ENCODE measurements around the gene FKBP4.

FKBP4 gene

GRCh38 chr12:2813214-2814185, 18.7 kb downstream of the FKBP4 start:
- peak; percentile 36 for DNase-seq

DNA sequence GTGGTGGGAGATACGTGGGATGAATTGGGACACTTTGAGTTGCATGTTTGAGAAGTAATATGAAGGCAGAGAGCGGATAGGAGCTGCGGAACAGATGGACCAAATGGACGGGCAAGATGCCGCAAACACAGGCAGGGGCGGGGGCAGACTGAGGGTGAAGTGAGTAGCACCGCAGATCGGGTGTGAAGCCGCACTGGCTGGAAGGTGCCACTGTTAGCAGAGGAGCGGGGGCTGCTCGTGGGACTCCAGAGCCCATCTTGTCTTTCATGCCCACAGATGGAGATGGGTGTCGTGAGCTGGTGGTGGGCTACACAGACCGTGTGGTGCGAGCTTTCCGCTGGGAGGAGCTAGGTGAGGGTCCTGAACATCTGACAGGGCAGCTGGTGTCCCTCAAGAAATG, 25.0 kb downstream of the FKBP4 start:
- DNase-seq: no peak

GRCh38 chr12:2820432-2820831, 25.7 kb downstream of the FKBP4 start:
- DNase-seq: no peak

DNA sequence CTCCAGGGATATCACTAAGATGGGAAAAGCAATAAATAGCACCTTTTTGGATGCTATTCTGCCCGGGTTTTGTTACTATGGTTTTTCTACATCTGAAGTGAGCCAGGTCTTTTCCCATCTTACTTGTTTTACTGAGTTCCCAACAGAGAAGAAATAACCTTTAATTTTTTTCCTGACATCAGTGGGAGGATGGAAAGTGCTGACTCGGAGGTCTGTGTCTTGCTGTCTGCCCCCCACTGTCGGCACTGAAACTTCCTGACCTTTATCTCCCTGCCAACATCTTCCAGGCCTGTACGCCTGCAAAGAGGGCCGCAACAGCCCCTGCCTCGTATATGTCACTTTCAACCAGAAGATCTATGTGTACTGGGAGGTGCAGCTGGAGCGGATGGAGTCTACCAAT, 28.7 kb downstream of the FKBP4 start:
- no peak for DNase-seq

DNA sequence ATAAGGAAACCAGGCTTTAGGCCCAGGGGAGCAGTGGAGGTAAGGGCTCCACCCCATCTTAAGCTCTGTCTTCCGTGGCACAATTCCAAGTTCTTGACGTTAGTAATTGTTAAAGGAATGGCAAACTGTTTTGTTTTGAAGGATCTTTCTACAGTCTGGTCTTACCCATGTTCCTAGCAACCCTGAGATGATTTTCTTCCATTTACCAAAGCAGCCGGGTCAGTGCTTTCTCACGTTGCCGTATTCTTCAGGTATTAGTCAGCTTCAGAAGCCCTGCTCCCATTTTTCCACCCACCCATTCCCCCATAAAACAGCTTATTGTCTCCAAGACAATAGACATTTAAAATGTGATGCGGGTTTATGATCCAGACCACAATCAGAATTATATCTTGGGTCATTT, 29.8 kb downstream of the FKBP4 start:
- DNase-seq: no peak

DNA sequence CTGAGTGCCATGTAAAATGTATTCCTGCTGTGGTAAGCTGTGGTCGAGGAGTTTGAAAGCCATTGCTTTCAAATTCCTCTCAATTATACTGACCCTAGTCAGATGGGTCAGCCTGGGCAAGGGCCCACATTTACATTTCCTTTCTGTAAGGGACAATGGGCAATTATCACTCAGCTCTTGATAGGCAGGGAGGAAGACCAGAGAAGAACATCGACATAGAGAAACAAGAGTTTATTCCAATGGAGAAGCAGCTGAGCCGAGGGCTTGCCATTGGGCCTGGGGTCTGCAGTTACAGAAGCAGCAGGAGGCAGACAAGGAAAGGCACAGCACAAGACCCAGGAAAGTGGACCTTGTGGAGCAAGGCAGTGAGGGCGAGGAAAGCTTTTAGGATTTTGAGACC, 30.4 kb downstream of the FKBP4 start:
- no peak for DNase-seq

GRCh38 chr12:2826036-2826435, 31.3 kb downstream of the FKBP4 start:
- DNase-seq: no peak

GRCh38 chr12:2826721-2827515, 32.1 kb downstream of the FKBP4 start:
- no peak for DNase-seq

DNA sequence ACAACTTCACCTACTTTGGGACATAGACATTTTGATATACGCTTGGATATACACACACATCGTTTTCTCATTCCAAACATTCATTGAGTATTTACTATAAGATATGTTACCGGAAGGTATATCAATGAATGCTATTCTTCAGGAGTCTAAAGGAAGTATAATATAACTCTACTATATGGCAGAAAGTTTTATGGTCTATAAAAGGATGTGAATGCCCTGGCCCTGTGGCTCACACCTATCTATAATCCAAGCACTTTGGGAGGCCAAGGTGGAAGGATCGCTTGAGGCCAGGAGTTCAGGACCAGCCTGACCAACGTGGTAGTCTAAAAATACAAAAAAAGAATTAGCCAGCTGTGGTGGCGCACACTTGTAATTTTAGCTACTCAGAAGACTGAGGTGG, 34.5 kb downstream of the FKBP4 start:
- DNase-seq: no peak

DNA sequence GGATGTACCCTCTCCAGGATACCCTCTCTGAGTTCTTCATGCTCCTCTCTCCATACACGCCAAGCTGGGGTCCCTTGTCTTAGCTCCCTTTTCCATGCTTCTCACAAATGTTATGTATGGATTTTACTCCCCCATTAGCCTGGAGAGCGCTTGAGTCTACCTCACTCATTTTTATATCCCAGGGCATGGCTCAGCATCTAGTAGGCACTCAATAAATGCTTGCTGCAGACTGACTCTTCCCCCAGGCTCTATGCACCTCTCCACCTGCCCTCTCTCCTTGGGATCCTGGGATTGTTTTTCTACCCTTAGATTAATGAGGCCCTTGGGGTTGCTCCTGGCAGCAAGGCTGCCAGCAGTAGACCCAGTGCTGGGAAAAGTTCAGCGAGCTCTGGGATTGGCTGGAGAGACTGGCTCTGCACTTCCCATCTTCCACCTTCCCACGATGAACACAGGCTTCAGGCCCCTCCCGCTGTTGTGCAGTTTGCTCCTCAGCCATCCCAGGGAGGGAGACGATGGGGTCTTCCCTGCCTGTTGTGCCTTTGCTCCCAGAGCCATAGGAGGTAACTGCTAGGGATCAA, 37.9 kb downstream of the FKBP4 start:
- no peak for DNase-seq

DNA sequence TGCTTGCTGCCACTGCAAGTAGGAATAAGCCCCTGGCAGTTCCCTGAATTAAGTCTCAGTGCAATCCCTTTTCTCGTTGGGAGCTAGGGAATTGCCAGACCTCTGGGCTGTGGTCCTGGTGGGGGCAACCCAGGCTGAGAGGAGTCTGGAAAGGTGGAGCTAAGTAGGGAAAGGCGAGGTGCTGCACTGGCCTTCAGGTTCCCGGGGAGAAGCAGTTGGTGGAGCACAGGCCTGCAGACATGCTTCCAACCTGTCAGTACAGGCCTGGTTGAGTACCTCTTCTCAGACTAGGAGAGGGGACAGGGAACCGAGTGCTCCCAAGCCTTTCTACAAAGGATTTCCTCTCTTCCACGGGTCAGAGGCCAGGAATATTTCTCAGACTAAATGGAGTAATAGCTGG, 38.6 kb downstream of the FKBP4 start:
- no peak for DNase-seq

DNA sequence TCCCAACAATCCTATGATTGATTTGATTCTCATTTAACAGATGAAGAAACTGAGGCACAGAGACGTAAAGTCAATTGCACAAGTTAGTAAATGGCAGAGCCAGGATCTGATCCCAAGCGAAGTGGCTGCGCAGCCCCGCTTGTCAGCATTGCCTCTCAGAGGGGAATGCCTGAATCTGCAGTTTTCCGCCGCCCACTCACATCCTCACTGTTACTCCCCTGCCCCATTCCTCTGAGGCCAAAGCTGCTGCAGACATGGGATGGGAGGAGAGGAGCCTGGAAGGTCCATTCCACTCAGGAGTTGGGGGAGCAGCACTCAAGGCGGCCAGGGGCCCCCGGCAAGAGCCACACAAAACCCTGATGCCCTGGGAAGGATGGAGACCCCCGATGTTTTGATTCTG, 39.0 kb downstream of the FKBP4 start:
- no peak for DNase-seq

- DNase-seq: no peak
These were observed 40.1 kb downstream of the FKBP4 start, which contains the start of gene NRIP2 for GRCh38 chr12:2834581-2835491. Gene NRIP2 (minus strand): TSS chr12:2835035. CDS start chr12:2834983, 52 bp downstream.

- DNase-seq: no peak
These were observed 41.1 kb downstream of the FKBP4 start for GRCh38 chr12:2835691-2836403.

- DNase-seq: no peak
These were observed 41.8 kb downstream of the FKBP4 start for GRCh38 chr12:2836574-2836973.

- no peak for DNase-seq
These were observed 46.4 kb downstream of the FKBP4 start for GRCh38 chr12:2841056-2841650.

DNA sequence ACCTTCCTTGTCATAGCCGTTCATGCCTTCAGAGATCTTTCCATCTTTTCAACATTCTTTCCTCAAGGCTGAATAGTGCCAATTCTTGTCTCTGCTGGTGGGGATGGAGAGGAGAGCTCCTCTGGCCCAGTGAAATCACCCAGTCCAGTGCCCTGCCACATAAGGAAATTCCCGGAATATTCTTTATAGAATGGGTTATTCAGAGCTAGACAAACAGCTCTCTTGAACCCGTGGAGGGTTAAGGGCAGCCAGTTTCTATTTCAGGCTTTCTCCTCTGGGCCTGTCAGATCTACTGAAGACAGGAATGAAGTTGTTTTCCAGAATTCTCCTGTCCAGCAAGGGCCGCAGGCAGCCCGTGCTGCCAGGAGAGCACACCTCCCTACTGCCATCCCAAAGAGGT, 48.2 kb downstream of the FKBP4 start:
- DNase-seq: no peak

DNA sequence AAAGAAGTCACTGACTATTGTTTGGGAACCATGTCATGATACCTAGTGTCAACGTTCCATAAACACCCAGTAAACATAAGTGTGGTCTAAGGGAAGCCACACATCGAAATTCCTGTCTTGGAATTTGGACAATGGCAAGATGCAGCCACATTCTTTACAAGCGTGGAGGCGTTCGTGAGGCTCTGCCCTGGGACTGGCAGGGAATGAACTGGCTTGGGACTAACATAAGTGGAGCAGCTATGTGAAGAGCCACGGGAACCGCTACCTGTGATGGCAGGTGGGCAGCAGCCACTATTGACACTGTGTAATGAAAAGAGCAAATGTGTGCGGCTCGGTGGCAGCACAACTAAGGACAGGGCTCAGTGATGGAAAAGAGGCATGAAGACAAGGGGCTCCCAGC, 50.0 kb downstream of the FKBP4 start:
- DNase-seq: no peak

DNA sequence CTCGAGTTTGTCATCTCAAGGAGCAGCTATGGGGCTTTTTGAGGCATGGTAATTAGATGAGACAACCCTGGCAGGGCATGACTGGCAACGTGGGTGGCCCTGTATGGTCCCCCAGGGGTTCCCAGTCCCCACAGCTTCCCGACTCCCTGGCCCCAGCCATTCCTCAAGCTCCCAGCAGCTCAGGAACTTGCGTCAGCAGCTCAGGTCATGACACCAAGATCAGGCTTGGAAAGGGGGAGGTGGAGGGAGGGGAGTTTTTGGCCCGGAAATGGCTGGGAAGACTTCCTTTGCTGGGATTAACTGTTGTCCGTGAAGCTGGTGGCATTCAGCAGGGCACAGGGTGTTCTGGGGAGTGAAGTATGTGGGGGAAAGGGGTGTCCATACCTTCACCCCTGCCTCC, 50.5 kb downstream of the FKBP4 start:
- DNase-seq: no peak

- no peak for DNase-seq
These were observed 57.2 kb downstream of the FKBP4 start for GRCh38 chr12:2851931-2852330.

GRCh38 chr12:2853626-2854025, 58.9 kb downstream of the FKBP4 start:
- DNase-seq: peak; percentile 7

Measured in central memory CD4-positive, alpha-beta T cell (primary cell).